Measurements from ENCODE around the gene RNLS.

RNLS gene

GRCh38 chr10:88540351-88540750, 42.8 kb downstream of the RNLS start:
- ATAC-seq (ENCODE audit: low read depth), result no peak
- Mint-ChIP-seq H3K27me3 (no peaks in the 10 kb centered on the region), H3K27ac (no peak overlapping the region), H3K36me3 (peaks cover 2% of the 10 kb centered on the region), H3K4me1 (no peaks in the 10 kb centered on the region), H3K4me3 (no peak overlapping the region), H3K9me3 (no peaks in the 10 kb centered on the region)
- no peak for DNase-seq (ENCODE audit: low spot score in 2 of 2)

- ATAC-seq (ENCODE audit: low read depth), result no peak
- no peaks in the 10 kb centered on the region for H3K4me1 Mint-ChIP-seq
- no peak for DNase-seq (ENCODE audit: low spot score in 2 of 2)
- H3K36me3 Mint-ChIP-seq, result peaks cover 4% of the 10 kb centered on the region
- H3K9me3 Mint-ChIP-seq, result no peaks in the 10 kb centered on the region
- no peaks in the 10 kb centered on the region for H3K27me3 Mint-ChIP-seq
- no peak overlapping the region for H3K4me3 Mint-ChIP-seq
- H3K27ac Mint-ChIP-seq, result no peak overlapping the region
These were observed 45.1 kb downstream of the RNLS start for GRCh38 chr10:88538048-88538447.

- no peaks in the 10 kb centered on the region for H3K9me3 Mint-ChIP-seq
- H3K27ac Mint-ChIP-seq, result no peak overlapping the region
- no peak for ATAC-seq (ENCODE audit: low read depth)
- no peak overlapping the region for H3K4me3 Mint-ChIP-seq
- H3K4me1 Mint-ChIP-seq, result no peaks in the 10 kb centered on the region
- H3K36me3 Mint-ChIP-seq, result peaks cover 4% of the 10 kb centered on the region
- DNase-seq (ENCODE audit: low spot score in 2 of 2), result no peak
- no peaks in the 10 kb centered on the region for H3K27me3 Mint-ChIP-seq
These were observed 45.8 kb downstream of the RNLS start for GRCh38 chr10:88537322-88537721.

GRCh38 chr10:88536437-88536836, 46.7 kb downstream of the RNLS start:
- H3K27ac Mint-ChIP-seq, result no peak overlapping the region
- ATAC-seq (ENCODE audit: low read depth), result no peak
- H3K4me1 Mint-ChIP-seq, result no peaks in the 10 kb centered on the region
- H3K4me3 Mint-ChIP-seq, result no peak overlapping the region
- no peaks in the 10 kb centered on the region for H3K27me3 Mint-ChIP-seq
- H3K36me3 Mint-ChIP-seq, result peaks cover 2% of the 10 kb centered on the region
- H3K9me3 Mint-ChIP-seq, result no peaks in the 10 kb centered on the region
- DNase-seq (ENCODE audit: low spot score in 2 of 2), result no peak

GRCh38 chr10:88534072-88534665, 48.9 kb downstream of the RNLS start:
- Mint-ChIP-seq H3K27me3 (no peaks in the 10 kb centered on the region), H3K27ac (no peak overlapping the region), H3K9me3 (no peaks in the 10 kb centered on the region), H3K36me3 (peaks cover 2% of the 10 kb centered on the region), H3K4me1 (peaks cover 3% of the 10 kb centered on the region), H3K4me3 (no peak overlapping the region)
- ATAC-seq (ENCODE audit: low read depth) (no peak), DNase-seq (ENCODE audit: low spot score in 2 of 2) (no peak)

GRCh38 chr10:88531392-88532052, 51.6 kb downstream of the RNLS start:
- ATAC-seq (ENCODE audit: low read depth), result no peak
- Mint-ChIP-seq H3K4me3 (no peak overlapping the region), H3K36me3 (peaks cover 5% of the 10 kb centered on the region), H3K9me3 (no peaks in the 10 kb centered on the region), H3K27ac (no peak overlapping the region), H3K4me1 (peaks cover 3% of the 10 kb centered on the region), H3K27me3 (no peaks in the 10 kb centered on the region)
- DNase-seq (ENCODE audit: low spot score in 2 of 2), result no peak

GRCh38 chr10:88530629-88531391, 52.3 kb downstream of the RNLS start:
- Mint-ChIP-seq H3K4me1 (peaks cover 3% of the 10 kb centered on the region), H3K27me3 (no peaks in the 10 kb centered on the region), H3K9me3 (no peaks in the 10 kb centered on the region), H3K27ac (no peak overlapping the region), H3K36me3 (peaks cover 5% of the 10 kb centered on the region), H3K4me3 (no peak overlapping the region)
- no peak for DNase-seq (ENCODE audit: low spot score in 2 of 2)
- no peak for ATAC-seq (ENCODE audit: low read depth)

GRCh38 chr10:88530093-88530492, 53.0 kb downstream of the RNLS start:
- H3K9me3 Mint-ChIP-seq, result no peaks in the 10 kb centered on the region
- no peak for ATAC-seq (ENCODE audit: low read depth)

GRCh38 chr10:88528806-88529570, 54.1 kb downstream of the RNLS start:
- Mint-ChIP-seq H3K36me3 (peaks cover 3% of the 10 kb centered on the region), H3K4me1 (peaks cover 3% of the 10 kb centered on the region), H3K27me3 (no peaks in the 10 kb centered on the region), H3K27ac (no peak overlapping the region), H3K4me3 (no peak overlapping the region), H3K9me3 (no peaks in the 10 kb centered on the region)
- no peak for DNase-seq (ENCODE audit: low spot score in 2 of 2)
- ATAC-seq (ENCODE audit: low read depth), result no peak

More at GRCh38 chr10:88530093-88530492, 53.0 kb downstream of the RNLS start:
- DNase-seq (ENCODE audit: low spot score in 2 of 2), result no peak
- no peak overlapping the region for H3K4me3 Mint-ChIP-seq
- peaks cover 3% of the 10 kb centered on the region for H3K4me1 Mint-ChIP-seq
- H3K36me3 Mint-ChIP-seq, result peaks cover 4% of the 10 kb centered on the region
- H3K27ac Mint-ChIP-seq, result no peak overlapping the region
- no peaks in the 10 kb centered on the region for H3K27me3 Mint-ChIP-seq

- H3K27ac Mint-ChIP-seq, result no peak overlapping the region
- no peaks in the 10 kb centered on the region for H3K27me3 Mint-ChIP-seq
- H3K36me3 Mint-ChIP-seq, result peaks cover 3% of the 10 kb centered on the region
- no peak overlapping the region for H3K4me3 Mint-ChIP-seq
- DNase-seq (ENCODE audit: low spot score in 2 of 2) (no peak), ATAC-seq (ENCODE audit: low read depth) (no peak)
- no peaks in the 10 kb centered on the region for H3K9me3 Mint-ChIP-seq
- peaks cover 3% of the 10 kb centered on the region for H3K4me1 Mint-ChIP-seq
These were observed 54.9 kb downstream of the RNLS start for GRCh38 chr10:88528201-88528600.

GRCh38 chr10:88527245-88527644, 55.9 kb downstream of the RNLS start:
- no peak overlapping the region for H3K4me3 Mint-ChIP-seq
- no peak for ATAC-seq (ENCODE audit: low read depth)
- DNase-seq (ENCODE audit: low spot score in 2 of 2), result no peak
- H3K36me3 Mint-ChIP-seq, result peaks cover 3% of the 10 kb centered on the region
- peaks cover 3% of the 10 kb centered on the region for H3K4me1 Mint-ChIP-seq
- H3K27ac Mint-ChIP-seq, result no peak overlapping the region
- no peaks in the 10 kb centered on the region for H3K9me3 Mint-ChIP-seq
- H3K27me3 Mint-ChIP-seq, result no peaks in the 10 kb centered on the region

- Mint-ChIP-seq H3K4me1 (peaks cover 3% of the 10 kb centered on the region), H3K9me3 (no peaks in the 10 kb centered on the region), H3K36me3 (peaks cover 4% of the 10 kb centered on the region), H3K27ac (no peak overlapping the region), H3K4me3 (no peak overlapping the region), H3K27me3 (no peaks in the 10 kb centered on the region)
- ATAC-seq (ENCODE audit: low read depth) (no peak), DNase-seq (ENCODE audit: low spot score in 2 of 2) (no peak)
These were observed 56.5 kb downstream of the RNLS start for GRCh38 chr10:88526501-88527105.

- DNase-seq (ENCODE audit: low spot score in 2 of 2), result no peak
- H3K27ac Mint-ChIP-seq, result no peak overlapping the region
These were observed 57.6 kb downstream of the RNLS start for GRCh38 chr10:88525371-88526069.

More at GRCh38 chr10:88525371-88526069, 57.6 kb downstream of the RNLS start:
- Mint-ChIP-seq H3K27me3 (no peaks in the 10 kb centered on the region), H3K4me1 (peaks cover 3% of the 10 kb centered on the region), H3K9me3 (no peaks in the 10 kb centered on the region), H3K36me3 (peaks cover 8% of the 10 kb centered on the region), H3K4me3 (no peak overlapping the region)
- ATAC-seq (ENCODE audit: low read depth), result no peak

Data from memory B cell (primary cell).